ENCODE measurements around the gene NAA20.
A peak's percentile ranks its signal among the peaks of the same experiment; 100 is the strongest.

NAA20 gene, protein sequence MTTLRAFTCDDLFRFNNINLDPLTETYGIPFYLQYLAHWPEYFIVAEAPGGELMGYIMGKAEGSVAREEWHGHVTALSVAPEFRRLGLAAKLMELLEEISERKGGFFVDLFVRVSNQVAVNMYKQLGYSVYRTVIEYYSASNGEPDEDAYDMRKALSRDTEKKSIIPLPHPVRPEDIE

DNA sequence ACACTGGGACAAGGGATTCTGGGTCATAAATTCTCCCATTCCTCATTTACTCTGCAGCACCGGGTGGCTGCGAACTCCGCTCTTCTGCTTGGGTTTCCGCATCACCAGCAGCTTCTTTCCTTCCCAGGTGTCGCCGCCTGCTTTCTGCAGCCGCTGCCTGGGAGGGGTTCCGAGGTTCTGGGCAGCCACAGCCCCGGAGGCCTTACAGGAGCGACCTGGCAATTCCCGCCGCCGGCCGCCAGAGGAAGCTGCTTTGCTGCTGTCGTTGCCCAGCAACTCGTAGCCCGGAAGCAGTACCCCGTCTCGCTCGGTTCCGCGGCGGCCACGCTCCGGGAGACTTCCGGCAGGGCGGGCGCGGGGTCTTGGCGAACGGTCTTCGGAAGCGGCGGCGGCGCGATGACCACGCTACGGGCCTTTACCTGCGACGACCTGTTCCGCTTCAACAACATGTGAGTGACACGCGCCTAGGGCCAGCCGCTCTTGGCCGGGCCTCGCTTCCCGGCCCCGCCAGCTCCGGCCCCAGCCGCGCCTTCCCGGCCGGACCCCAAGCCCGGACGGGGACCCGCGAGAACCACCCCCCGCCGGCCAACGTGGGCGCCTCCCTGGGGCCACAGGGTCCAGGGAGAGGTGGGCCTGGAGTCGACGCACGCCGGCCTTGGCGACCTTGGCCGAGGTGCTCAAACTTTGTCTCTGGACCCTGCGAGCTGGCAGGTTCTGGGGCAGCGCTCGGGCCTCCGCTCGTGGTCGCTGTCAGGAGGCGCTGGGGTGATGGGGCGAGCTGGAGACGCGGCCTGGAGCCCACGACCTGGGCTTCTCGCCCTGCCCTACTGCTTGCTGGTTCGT is at the start of gene NAA20:
TSS of gene NAA20 (plus strand) at position 362 of the 843 bp plus-strand sequence. CDS start at position 397, 35 bp downstream.
- Histone ChIP-seq H3K27me3 (ENCODE audit: control insufficient read depth in 1 of 2, insufficient read depth in 2 of 2, low read length in 2 of 2) (no peaks in the 10 kb centered on the region), H3K4me3 (ENCODE audit: low read length in 2 of 2) (peak within 1 kb of the TSS; percentile 86 to 91), H3K9me3 (ENCODE audit: control insufficient read depth in 2 of 2, low read length in 2 of 2) (no peaks in the 10 kb centered on the region), H3K27ac (ENCODE audit: low read length) (no peak within 1 kb of the TSS), H3K36me3 (ENCODE audit: control insufficient read depth in 2 of 2, insufficient read depth in 2 of 2, low read length in 2 of 2) (peaks cover 0 to 2% of the 10 kb centered on the region in 2 donors), H3K9ac (ENCODE audit: low read length in 2 of 2) (peak within 1 kb of the TSS; percentile 74 to 76), H3K4me1 (ENCODE audit: control insufficient read depth, insufficient read depth, low read length) (peaks cover 23% of the 10 kb centered on the region)

DNA sequence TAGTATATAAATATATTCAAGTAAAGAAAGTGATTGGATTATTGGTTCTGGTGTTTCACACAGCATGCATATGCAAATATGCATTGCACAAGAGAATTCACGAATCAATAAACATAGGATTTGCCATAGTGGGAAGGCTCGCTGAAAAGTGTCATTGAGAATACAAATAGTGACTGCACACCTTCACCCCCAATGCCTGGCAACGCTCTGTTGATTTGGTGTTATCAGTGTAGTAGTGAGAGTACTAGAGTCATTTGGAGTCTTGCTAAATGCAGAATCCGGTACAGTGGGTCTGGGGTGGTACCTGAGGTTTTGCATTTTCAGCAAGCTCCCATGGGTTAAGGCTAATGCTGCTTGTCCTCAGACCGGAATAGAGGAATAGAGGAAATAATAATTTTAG is 49.7 kb upstream of the NAA20 start:
- Histone ChIP-seq H3K27me3 (ENCODE audit: control insufficient read depth in 1 of 2, insufficient read depth in 2 of 2, low read length in 2 of 2) (no peaks in the 10 kb centered on the region), H3K9ac (ENCODE audit: low read length in 2 of 2) (no peak overlapping the region), H3K36me3 (ENCODE audit: control insufficient read depth in 2 of 2, insufficient read depth in 2 of 2, low read length in 2 of 2) (peaks cover 13 to 20% of the 10 kb centered on the region in 2 donors), H3K9me3 (ENCODE audit: control insufficient read depth in 2 of 2, low read length in 2 of 2) (no peaks in the 10 kb centered on the region), H3K27ac (ENCODE audit: low read length) (no peak overlapping the region), H3K4me3 (ENCODE audit: low read length in 2 of 2) (no peak overlapping the region), H3K4me1 (ENCODE audit: control insufficient read depth, insufficient read depth, low read length) (peaks cover 4% of the 10 kb centered on the region)

DNA sequence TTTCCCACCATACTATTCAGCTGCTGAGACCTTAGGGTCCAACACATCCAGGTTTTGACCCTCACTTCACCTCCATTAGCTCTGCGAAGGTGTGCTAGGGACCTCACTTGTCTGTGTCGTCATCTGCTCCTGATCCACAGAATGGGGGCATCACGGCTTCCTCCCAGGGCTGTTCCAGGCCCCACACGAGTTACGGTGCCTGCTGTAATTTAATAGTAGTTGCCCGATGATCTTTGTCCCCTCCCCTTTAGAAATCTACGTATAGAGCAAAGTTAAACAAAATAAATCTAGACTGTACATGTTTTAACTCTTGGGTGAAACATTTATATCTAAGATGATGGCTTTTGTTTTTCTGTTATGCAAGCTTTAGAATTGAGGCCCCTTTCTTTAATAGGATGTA is 49.1 kb upstream of the NAA20 start:
- Histone ChIP-seq H3K27ac (ENCODE audit: low read length) (no peak overlapping the region), H3K4me3 (ENCODE audit: low read length in 2 of 2) (no peak overlapping the region), H3K36me3 (ENCODE audit: control insufficient read depth in 2 of 2, insufficient read depth in 2 of 2, low read length in 2 of 2) (peaks cover 13 to 20% of the 10 kb centered on the region in 2 donors), H3K27me3 (ENCODE audit: control insufficient read depth in 1 of 2, insufficient read depth in 2 of 2, low read length in 2 of 2) (no peaks in the 10 kb centered on the region), H3K9ac (ENCODE audit: low read length in 2 of 2) (no peak overlapping the region), H3K9me3 (ENCODE audit: control insufficient read depth in 2 of 2, low read length in 2 of 2) (no peaks in the 10 kb centered on the region), H3K4me1 (ENCODE audit: control insufficient read depth, insufficient read depth, low read length) (peaks cover 4% of the 10 kb centered on the region)

DNA sequence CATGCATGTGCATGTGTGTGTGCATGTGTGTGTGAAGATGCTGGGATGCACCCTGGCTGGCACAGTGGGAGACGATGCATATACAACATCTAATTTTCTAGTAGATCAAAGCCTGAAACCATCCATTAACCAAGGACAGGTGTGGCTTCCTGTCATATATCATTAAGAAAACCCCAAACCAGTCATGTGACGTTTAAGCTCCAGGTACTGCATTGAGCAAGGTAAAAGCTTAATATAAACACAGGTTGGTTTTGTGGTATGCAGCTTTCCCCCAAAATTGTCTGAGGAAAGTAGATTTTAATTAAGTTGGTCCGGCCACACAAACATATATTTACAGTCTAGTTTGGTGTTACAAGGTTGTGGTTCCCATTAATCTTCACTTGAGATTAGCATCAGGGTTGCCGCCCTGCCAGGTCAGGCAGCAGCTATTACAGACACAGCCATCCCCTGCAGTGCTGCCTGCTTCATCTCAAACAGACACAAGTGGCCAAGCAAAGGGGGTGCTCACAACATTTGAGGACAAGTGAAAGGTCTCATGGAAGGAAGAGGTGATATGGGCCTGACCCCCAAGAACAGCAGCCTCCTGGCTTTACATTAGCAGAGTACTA is 48.6 kb upstream of the NAA20 start:
- Histone ChIP-seq H3K27me3 (ENCODE audit: control insufficient read depth in 1 of 2, insufficient read depth in 2 of 2, low read length in 2 of 2) (no peaks in the 10 kb centered on the region), H3K4me3 (ENCODE audit: low read length in 2 of 2) (no peak overlapping the region), H3K9ac (ENCODE audit: low read length in 2 of 2) (no peak overlapping the region), H3K9me3 (ENCODE audit: control insufficient read depth in 2 of 2, low read length in 2 of 2) (no peaks in the 10 kb centered on the region), H3K36me3 (ENCODE audit: control insufficient read depth in 2 of 2, insufficient read depth in 2 of 2, low read length in 2 of 2) (peaks cover 13 to 20% of the 10 kb centered on the region in 2 donors), H3K27ac (ENCODE audit: low read length) (no peak overlapping the region), H3K4me1 (ENCODE audit: control insufficient read depth, insufficient read depth, low read length) (peaks cover 7% of the 10 kb centered on the region)

DNA sequence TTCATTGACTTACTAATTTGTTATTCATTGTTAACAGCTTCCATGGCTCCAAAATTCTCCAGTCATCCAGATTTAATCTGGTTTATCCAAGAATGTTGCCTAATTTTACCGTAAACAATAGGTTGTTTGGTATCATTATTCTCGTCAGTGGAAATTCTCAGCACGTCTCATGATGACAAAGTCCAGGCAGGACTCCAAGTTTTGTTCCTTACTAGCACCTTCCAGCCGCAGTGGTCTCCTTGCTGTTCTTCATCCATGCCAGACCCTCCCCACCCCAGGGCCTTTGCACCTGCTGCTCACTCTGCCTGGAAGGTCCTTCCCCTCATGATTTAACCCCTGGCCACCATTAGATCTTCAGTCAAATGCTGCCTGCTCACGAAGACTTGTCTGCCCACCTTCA is 48.1 kb upstream of the NAA20 start:
- H3K36me3 ChIP-seq (ENCODE audit: control insufficient read depth in 2 of 2, insufficient read depth in 2 of 2, low read length in 2 of 2) = peaks cover 13 to 20% of the 10 kb centered on the region in 2 donors

DNA sequence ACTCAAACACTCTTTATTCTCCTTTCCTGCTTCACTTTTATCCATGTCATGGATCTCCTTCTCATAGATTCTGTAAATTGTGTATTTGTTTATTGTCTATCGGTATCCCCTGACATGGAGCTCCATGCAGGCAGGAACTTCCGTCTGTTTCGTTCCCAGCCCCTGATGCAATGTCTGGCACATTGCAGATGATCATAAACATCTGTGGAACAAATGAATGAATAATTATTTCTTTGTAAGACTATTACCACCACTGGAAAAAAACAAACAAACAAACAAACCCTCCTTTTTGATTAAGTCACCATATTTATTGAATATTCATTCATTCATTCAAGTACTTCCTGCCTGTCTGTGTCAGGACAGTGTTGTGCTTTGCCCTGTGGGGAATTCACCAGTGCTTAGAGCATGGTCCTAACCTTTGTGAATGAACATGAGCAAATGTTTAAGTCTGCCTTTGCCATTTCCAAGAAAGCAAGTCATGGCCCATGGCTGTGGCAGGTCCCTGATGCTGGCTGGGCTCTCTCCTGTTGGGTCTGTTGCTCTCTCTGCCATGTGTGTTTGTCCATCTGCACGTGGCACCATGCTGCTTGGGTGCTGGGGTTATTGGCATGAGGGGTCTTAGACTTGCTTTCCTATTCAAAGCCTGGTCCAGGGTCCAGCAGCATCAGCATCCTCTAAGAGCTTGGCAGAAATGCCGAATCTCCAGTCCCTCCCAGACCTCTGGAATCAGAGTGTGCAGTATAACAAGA is 47.5 kb upstream of the NAA20 start:
- Histone ChIP-seq H3K4me1 (ENCODE audit: control insufficient read depth, insufficient read depth, low read length) (peaks cover 17% of the 10 kb centered on the region), H3K9me3 (ENCODE audit: control insufficient read depth in 2 of 2, low read length in 2 of 2) (no peaks in the 10 kb centered on the region), H3K9ac (ENCODE audit: low read length in 2 of 2) (no peak overlapping the region), H3K36me3 (ENCODE audit: control insufficient read depth in 2 of 2, insufficient read depth in 2 of 2, low read length in 2 of 2) (peaks cover 13 to 19% of the 10 kb centered on the region in 2 donors), H3K4me3 (ENCODE audit: low read length in 2 of 2) (no peak overlapping the region), H3K27ac (ENCODE audit: low read length) (no peak overlapping the region), H3K27me3 (ENCODE audit: control insufficient read depth in 1 of 2, insufficient read depth in 2 of 2, low read length in 2 of 2) (no peaks in the 10 kb centered on the region)

More for the DNA sequence above, 48.1 kb upstream of the NAA20 start:
- no peak overlapping the region for H3K27ac ChIP-seq (ENCODE audit: low read length)
- H3K4me1 ChIP-seq (ENCODE audit: control insufficient read depth, insufficient read depth, low read length) = peaks cover 13% of the 10 kb centered on the region
- H3K9me3 ChIP-seq (ENCODE audit: control insufficient read depth in 2 of 2, low read length in 2 of 2) = no peaks in the 10 kb centered on the region
- no peak overlapping the region for H3K9ac ChIP-seq (ENCODE audit: low read length in 2 of 2)
- H3K27me3 ChIP-seq (ENCODE audit: control insufficient read depth in 1 of 2, insufficient read depth in 2 of 2, low read length in 2 of 2) = no peaks in the 10 kb centered on the region
- no peak overlapping the region for H3K4me3 ChIP-seq (ENCODE audit: low read length in 2 of 2)

DNA sequence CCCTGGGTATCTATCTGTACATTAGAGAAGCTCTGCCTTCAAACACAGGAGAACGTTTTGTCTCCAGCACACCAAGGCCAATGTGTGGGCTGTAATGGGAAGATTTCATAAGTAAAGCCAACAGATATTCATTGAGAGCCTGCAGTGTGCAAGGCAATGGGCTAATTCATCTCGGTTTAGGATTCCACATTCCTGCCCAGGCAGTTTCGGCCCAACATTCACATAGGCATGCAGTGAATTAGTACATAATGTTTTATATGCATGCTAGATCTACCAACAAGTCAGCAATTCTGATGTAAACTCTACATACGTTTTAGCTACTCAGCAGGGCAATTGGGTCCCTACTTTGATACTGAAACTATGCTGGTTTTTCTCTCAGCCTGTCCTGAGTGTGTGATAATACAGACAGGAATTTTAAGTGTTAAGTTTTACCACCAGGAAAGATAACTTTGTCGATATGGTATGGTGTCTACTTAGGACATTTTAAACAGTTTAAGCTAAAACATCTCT is 46.9 kb upstream of the NAA20 start:
- Histone ChIP-seq H3K9me3 (ENCODE audit: control insufficient read depth in 2 of 2, low read length in 2 of 2) (no peaks in the 10 kb centered on the region), H3K9ac (ENCODE audit: low read length in 2 of 2) (no peak overlapping the region), H3K36me3 (ENCODE audit: control insufficient read depth in 2 of 2, insufficient read depth in 2 of 2, low read length in 2 of 2) (peaks cover 11 to 15% of the 10 kb centered on the region in 2 donors), H3K4me1 (ENCODE audit: control insufficient read depth, insufficient read depth, low read length) (peaks cover 19% of the 10 kb centered on the region), H3K27ac (ENCODE audit: low read length) (no peak overlapping the region), H3K4me3 (ENCODE audit: low read length in 2 of 2) (no peak overlapping the region), H3K27me3 (ENCODE audit: control insufficient read depth in 1 of 2, insufficient read depth in 2 of 2, low read length in 2 of 2) (no peaks in the 10 kb centered on the region)

DNA sequence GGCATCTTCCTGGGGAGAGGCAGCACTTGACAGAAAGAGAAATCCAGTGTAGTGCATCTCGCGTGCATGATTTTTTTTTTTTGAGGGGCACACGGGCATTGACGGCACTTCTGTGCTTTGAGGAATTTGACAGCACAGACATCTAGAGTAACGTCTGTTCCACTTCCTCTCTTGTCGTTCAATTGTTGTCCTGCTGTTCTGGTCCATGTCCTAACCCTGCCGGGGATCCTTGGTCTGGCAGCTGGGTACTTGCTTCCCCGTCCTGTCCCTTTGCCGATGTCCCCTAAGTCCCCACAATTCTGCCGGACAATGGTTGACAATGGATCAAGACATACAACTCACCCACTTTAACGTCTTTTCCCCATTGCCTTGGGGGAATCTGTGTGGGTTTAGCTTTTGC is 46.0 kb upstream of the NAA20 start:
- H3K27ac ChIP-seq (ENCODE audit: low read length) = no peak overlapping the region
- H3K4me3 ChIP-seq (ENCODE audit: low read length in 2 of 2) = no peak overlapping the region
- peaks cover 11 to 14% of the 10 kb centered on the region in 2 donors for H3K36me3 ChIP-seq (ENCODE audit: control insufficient read depth in 2 of 2, insufficient read depth in 2 of 2, low read length in 2 of 2)
- no peaks in the 10 kb centered on the region for H3K27me3 ChIP-seq (ENCODE audit: control insufficient read depth in 1 of 2, insufficient read depth in 2 of 2, low read length in 2 of 2)
- H3K9me3 ChIP-seq (ENCODE audit: control insufficient read depth in 2 of 2, low read length in 2 of 2) = no peaks in the 10 kb centered on the region
- H3K4me1 ChIP-seq (ENCODE audit: control insufficient read depth, insufficient read depth, low read length) = peaks cover 25% of the 10 kb centered on the region
- H3K9ac ChIP-seq (ENCODE audit: low read length in 2 of 2) = no peak overlapping the region

DNA sequence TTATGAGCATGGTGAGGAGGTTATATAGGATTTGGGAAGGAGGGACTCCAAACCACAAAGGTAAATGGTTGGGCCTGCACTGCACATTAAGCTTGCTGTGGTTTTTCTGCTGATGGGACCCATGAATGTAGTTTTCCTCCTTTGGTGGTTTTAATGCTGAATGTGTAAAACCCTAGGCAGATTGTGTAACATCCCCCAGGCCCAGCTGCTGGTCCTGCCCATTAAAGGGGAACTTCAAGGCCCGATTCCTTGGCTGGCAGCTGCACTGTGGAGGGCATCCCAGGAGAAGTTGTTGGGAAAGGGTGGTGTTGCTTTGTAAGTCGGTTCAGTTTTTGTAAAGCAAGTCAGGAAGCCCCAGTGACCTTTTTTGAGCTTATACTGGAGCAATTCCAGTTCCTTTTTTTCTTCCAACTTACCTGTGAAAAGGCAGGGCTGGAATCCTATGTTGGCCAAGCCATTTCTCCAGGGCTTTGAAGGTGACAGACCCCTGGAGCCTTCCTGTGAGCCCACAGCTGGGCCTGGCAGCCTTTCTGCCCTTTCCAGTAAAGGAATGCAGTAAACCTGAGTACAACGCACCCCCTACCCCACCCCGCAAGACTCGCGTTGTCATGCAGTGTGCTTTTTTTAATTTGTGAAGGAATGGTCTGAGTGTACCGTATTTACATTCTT is 43.1 kb upstream of the NAA20 start:
- H3K4me3 ChIP-seq (ENCODE audit: low read length in 2 of 2) = peak overlapping the region; percentile 31 to 92
- peaks cover 48% of the 10 kb centered on the region for H3K4me1 ChIP-seq (ENCODE audit: control insufficient read depth, insufficient read depth, low read length)

More for the DNA sequence above, 43.1 kb upstream of the NAA20 start:
- Histone ChIP-seq H3K36me3 (ENCODE audit: control insufficient read depth in 2 of 2, insufficient read depth in 2 of 2, low read length in 2 of 2) (peaks cover 6 to 8% of the 10 kb centered on the region in 2 donors), H3K9ac (ENCODE audit: low read length in 2 of 2) (peak overlapping the region; percentile 73 to 83), H3K27me3 (ENCODE audit: control insufficient read depth in 1 of 2, insufficient read depth in 2 of 2, low read length in 2 of 2) (no peaks in the 10 kb centered on the region), H3K27ac (ENCODE audit: low read length) (peak overlapping the region; percentile 93), H3K9me3 (ENCODE audit: control insufficient read depth in 2 of 2, low read length in 2 of 2) (no peaks in the 10 kb centered on the region)

All from stomach smooth muscle (tissue), 2 donors.